A673 (cell line): Measurements from ENCODE around the gene KLF17. TPM values are rescaled to one million over a fixed set of nuclear protein-coding genes. Genes with fewer than 3 reads are reported as not detected.

ENCODE experiments used
- BruUV-seq: library from RNA; stranded (reverse); fragments of 400-500 nt; replicated peaks from 2 replicates; lab custom pipeline; 2021; lab: Mats Ljungman, UMichigan
- CTCF ChIA-PET: fragments of 300-600 bp; sonication (Branson Sonifier 250); formaldehyde crosslinking; loops from one replicate; lab custom pipeline; 2022; ENCODE audit warnings: antibody characterized with exemption; lab: Charles Lee
- POLR2A ChIA-PET: fragments of 300-600 bp; sonication (Branson Sonifier 250); formaldehyde crosslinking; loops from one replicate; lab custom pipeline; 2022; ENCODE audit warnings: antibody characterized with exemption; ENCODE audit not compliant: low non-redundant PET; lab: Charles Lee
- DNase-seq: peaks from one replicate; pipeline ENCODE4 v3.0.0-alpha.2; 2015; ENCODE audit warnings: low spot score
- H3K27ac ChIP-seq: fragments of 200-600 bp; sonication (generic); 2 replicates; pipeline ENCODE4 v1.5.1; 2016; ENCODE audit warnings: mixed run types, low read depth, mild to moderate bottlenecking, mixed read lengths, antibody characterized with exemption, low read length; ENCODE audit not compliant: poor library complexity, severe bottlenecking
- H3K27me3 ChIP-seq: fragments of 200-600 bp; sonication (generic); replicated peaks from 2 replicates; pipeline ENCODE4 v1.6.1; 2017; ENCODE audit warnings: mixed run types, low read depth, mild to moderate bottlenecking, mixed read lengths, antibody characterized with exemption, low read length; ENCODE audit not compliant: insufficient read depth, poor library complexity
- H3K36me3 ChIP-seq: fragments of 200-600 bp; sonication (generic); 2 replicates; pipeline ENCODE4 v1.6.1; 2016; ENCODE audit warnings: mixed run types, mild to moderate bottlenecking, mixed read lengths, antibody characterized with exemption, low read length; ENCODE audit not compliant: insufficient read depth, poor library complexity, severe bottlenecking
- H3K4me1 ChIP-seq: fragments of 200-600 bp; sonication (generic); 2 replicates; pipeline ENCODE4 v1.6.1; 2017; ENCODE audit warnings: mixed run types, mild to moderate bottlenecking, mixed read lengths, antibody characterized with exemption, low read length; ENCODE audit not compliant: insufficient read depth, poor library complexity, severe bottlenecking
- H3K4me3 ChIP-seq: fragments of 200-600 bp; sonication (generic); 2 replicates; pipeline ENCODE4 v1.5.1; 2016; ENCODE audit warnings: low read depth, mixed run types, mild to moderate bottlenecking, mixed read lengths, low read length; ENCODE audit not compliant: poor library complexity, severe bottlenecking
- H3K9me3 ChIP-seq: fragments of 200-600 bp; sonication (generic); 2 replicates; pipeline ENCODE4 v1.6.1; 2016; ENCODE audit warnings: mixed run types, low read depth, mild to moderate bottlenecking, mixed read lengths, antibody characterized with exemption, low read length; ENCODE audit not compliant: poor library complexity, severe bottlenecking
- CTCF ChIP-seq: fragments of 300-800, 200-600 bp; sonication (generic); conservative IDR thresholded peaks from 2 replicates; pipeline ENCODE4 v1.5.1; 2017; ENCODE audit warnings: low read depth, mild to moderate bottlenecking, antibody characterized with exemption, low read length, moderate library complexity, mixed read lengths
- EZH2 ChIP-seq: fragments of 200-600 bp; sonication (generic); IDR thresholded peaks from 2 replicates; pipeline ENCODE4 v1.6.1; 2017; ENCODE audit warnings: borderline replicate concordance, low read depth, mild to moderate bottlenecking, mixed read lengths, antibody characterized with exemption, low read length; ENCODE audit not compliant: poor library complexity, severe bottlenecking
- intact Hi-C: fragments of 100-400 bp; cut with micrococcal nuclease; formaldehyde crosslinking; loops from one replicate; pipeline ENCODE4 v1.10.0; 2022; ENCODE audit not compliant: unreplicated experiment
- total RNA-seq: library from RNA; stranded (reverse); gene quantifications from 2 replicates; pipeline ENCODE4 v1.2.3, GENCODE V29; 2021

KLF17 gene
- total RNA-seq, 1 experiment from 2014 or later, result not detected

GRCh38 chr1:44105810-44106209, 12.8 kb upstream of the KLF17 start:
- no peaks in the 10 kb centered on the region for H3K4me1 ChIP-seq
- TF ChIP-seq EZH2 (no peak), CTCF (no peak)
- CTCF ChIA-PET, result no interaction called here
- no peak overlapping the region for H3K4me3 ChIP-seq
- intact Hi-C loops, result loop anchor here (10.0 kb wide), 1 partner anchor 99 kb away; no protein-coding TSS in a partner anchor
- no TSS peak for BruUV-seq
- no peaks in the 10 kb centered on the region for H3K36me3 ChIP-seq
- no peak for DNase-seq
- H3K27me3 ChIP-seq, result peaks cover 14% of the 10 kb centered on the region
- POLR2A ChIA-PET, result no interaction called here
- H3K27ac ChIP-seq, result no peak overlapping the region
- no peaks in the 10 kb centered on the region for H3K9me3 ChIP-seq

GRCh38 chr1:44108241-44108640, 10.4 kb upstream of the KLF17 start:
- DNase-seq, result no peak
- no peak for TF ChIP-seq CTCF
- no peak for TF ChIP-seq EZH2
- Histone ChIP-seq H3K4me3 (no peak overlapping the region), H3K9me3 (no peaks in the 10 kb centered on the region), H3K36me3 (no peaks in the 10 kb centered on the region), H3K27me3 (peaks cover 14% of the 10 kb centered on the region), H3K27ac (no peak overlapping the region), H3K4me1 (no peaks in the 10 kb centered on the region)
- no TSS peak for BruUV-seq
- POLR2A ChIA-PET, result no interaction called here
- intact Hi-C loops, result loop anchor here (10.0 kb wide), 1 partner anchor 97 kb away; no protein-coding TSS in a partner anchor
- CTCF ChIA-PET, result interaction anchor here (0.6 kb wide), 1 partner anchor 242 kb away, joined by 5 read pairs; no protein-coding TSS in a partner anchor

GRCh38 chr1:44108971-44109370, 9.7 kb upstream of the KLF17 start:
- POLR2A ChIA-PET, result no interaction called here
- H3K27ac ChIP-seq, result no peak overlapping the region
- no peak for TF ChIP-seq CTCF
- no peak for TF ChIP-seq EZH2
- peaks cover 14% of the 10 kb centered on the region for H3K27me3 ChIP-seq
- no peaks in the 10 kb centered on the region for H3K9me3 ChIP-seq
- H3K36me3 ChIP-seq, result no peaks in the 10 kb centered on the region
- no TSS peak for BruUV-seq
- intact Hi-C loops, result loop anchor here (10.0 kb wide), 1 partner anchor 96 kb away; no protein-coding TSS in a partner anchor
- H3K4me3 ChIP-seq, result no peak overlapping the region
- CTCF ChIA-PET, result no interaction called here
- H3K4me1 ChIP-seq, result no peaks in the 10 kb centered on the region
- DNase-seq, result peak; percentile 22
